Coronary artery (tissue), 2 donors: Measurements from ENCODE around the gene TTLL7.

Experiments
- DNase-seq: peaks from one replicate; pipeline ENCODE4 v3.0.0-alpha.2; 2017; ENCODE audit warnings: low spot score
- H3K27ac ChIP-seq, 2 donors: fragments of 200-600 bp; sonication (generic); one replicate each; pipeline ENCODE4 v1.5.1; 2016 to 2019
- H3K4me3 ChIP-seq: fragments of 200-600 bp; sonication (generic); 2 replicates; pipeline ENCODE4 v1.5.1; 2016; ENCODE audit warnings: mild to moderate bottlenecking, moderate library complexity
- CTCF ChIP-seq: fragments of 200-600 bp; sonication (generic); IDR thresholded peaks from one replicate; pipeline ENCODE4 v1.5.1; 2019; ENCODE audit warnings: antibody characterized with exemption

The TTLL7 gene, protein sequence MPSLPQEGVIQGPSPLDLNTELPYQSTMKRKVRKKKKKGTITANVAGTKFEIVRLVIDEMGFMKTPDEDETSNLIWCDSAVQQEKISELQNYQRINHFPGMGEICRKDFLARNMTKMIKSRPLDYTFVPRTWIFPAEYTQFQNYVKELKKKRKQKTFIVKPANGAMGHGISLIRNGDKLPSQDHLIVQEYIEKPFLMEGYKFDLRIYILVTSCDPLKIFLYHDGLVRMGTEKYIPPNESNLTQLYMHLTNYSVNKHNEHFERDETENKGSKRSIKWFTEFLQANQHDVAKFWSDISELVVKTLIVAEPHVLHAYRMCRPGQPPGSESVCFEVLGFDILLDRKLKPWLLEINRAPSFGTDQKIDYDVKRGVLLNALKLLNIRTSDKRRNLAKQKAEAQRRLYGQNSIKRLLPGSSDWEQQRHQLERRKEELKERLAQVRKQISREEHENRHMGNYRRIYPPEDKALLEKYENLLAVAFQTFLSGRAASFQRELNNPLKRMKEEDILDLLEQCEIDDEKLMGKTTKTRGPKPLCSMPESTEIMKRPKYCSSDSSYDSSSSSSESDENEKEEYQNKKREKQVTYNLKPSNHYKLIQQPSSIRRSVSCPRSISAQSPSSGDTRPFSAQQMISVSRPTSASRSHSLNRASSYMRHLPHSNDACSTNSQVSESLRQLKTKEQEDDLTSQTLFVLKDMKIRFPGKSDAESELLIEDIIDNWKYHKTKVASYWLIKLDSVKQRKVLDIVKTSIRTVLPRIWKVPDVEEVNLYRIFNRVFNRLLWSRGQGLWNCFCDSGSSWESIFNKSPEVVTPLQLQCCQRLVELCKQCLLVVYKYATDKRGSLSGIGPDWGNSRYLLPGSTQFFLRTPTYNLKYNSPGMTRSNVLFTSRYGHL

DNA sequence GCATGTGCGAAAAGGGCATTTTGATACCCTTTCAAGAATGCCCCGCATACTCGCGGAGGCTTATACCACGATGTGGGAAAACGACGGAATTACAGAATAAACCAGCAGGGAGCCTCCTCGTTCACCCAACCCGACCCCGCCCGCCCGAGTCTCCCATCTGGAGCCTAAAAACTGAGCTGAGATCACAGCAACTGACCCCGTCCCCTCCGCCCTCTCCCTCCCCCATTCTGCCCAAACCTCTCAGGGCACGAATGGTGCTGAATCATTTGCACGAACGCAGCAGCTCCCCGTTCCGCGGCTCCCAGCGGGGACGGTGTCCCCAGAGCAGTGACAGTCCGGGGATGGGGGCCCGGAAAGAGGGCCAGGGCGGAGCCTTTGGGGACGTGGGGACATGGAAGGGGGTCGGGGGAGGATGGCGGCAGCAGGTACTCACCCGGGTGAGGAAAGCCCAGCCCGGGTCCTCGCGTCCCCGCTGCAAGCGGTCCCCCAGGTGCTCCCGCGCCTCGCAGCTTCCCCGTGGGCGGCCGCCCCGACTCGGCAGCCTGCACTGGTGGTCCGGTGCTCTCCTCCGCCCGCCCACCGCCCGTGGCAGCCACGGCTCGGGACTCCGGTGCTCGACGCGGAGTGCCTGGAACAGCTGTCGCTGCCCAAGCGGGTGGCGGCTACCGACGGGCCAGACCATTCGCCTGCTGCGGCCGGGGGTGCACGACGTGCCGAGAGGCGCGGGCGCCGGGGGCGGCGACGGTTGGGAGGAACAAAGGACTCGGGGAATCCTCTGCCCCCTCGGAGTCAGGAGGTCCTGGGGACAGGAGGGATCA lies at the start of gene TTLL7:
Gene TTLL7 (minus strand): TSS at position 635 of the 818 bp plus-strand sequence. CDS start 46,921 bp downstream, outside the sequence.
- H3K27ac ChIP-seq: peak within 1 kb of the TSS; percentile 96 to 98
- TF ChIP-seq CTCF: no peak
- DNase-seq: peak; percentile 86
- H3K4me3 ChIP-seq: peak within 1 kb of the TSS; percentile 100

- Histone ChIP-seq H3K4me3 (no peak overlapping the region), H3K27ac (no peak overlapping the region)
- no peak for TF ChIP-seq CTCF
- DNase-seq: no peak
These were observed 43.5 kb upstream of the TTLL7 start for GRCh38 chr1:84042461-84042860.

- TF ChIP-seq CTCF: no peak
- DNase-seq: no peak
- Histone ChIP-seq H3K4me3 (no peak overlapping the region), H3K27ac (no peak overlapping the region)
These were observed 39.1 kb upstream of the TTLL7 start for GRCh38 chr1:84037758-84038611.

GRCh38 chr1:84031802-84032327 lies 32.9 kb upstream of the TTLL7 start:
- DNase-seq: no peak
- TF ChIP-seq CTCF: no peak
- Histone ChIP-seq H3K4me3 (no peak overlapping the region), H3K27ac (no peak overlapping the region)

- TF ChIP-seq CTCF: no peak
- DNase-seq: no peak
- Histone ChIP-seq H3K27ac (no peak overlapping the region), H3K4me3 (no peak overlapping the region)
These were observed 28.4 kb upstream of the TTLL7 start for GRCh38 chr1:84027368-84027767.

DNA sequence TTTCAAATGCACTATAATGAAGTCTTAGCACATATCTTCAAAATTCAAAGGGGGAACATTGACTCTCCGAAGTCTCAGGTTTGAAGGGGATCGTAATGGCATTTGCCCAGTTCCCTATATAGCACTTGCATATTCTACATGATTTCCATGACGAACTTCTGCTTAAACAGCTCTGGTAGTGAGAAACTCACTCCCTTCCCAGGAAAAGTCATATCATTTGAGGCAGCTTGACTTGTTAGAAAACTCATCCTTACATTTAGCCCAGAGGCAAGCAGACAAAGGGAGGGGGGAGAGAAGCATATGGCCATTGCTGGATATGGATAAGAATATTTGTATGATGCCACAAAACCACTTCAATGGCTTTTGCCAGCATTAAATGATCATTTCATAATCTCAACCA lies 27.0 kb upstream of the TTLL7 start:
- TF ChIP-seq CTCF: no peak
- Histone ChIP-seq H3K4me3 (no peak overlapping the region), H3K27ac (no peak overlapping the region)
- DNase-seq: no peak
